HG03521 (cell line): ENCODE results near the gene SEC23IP.
"Not testable (repeated sequence)": the region's sequence is repeated elsewhere in the genome, so short reads cannot be mapped to it uniquely, and the experiment has no call there.

Experiments used
- ATAC-seq: cut with Tn5 transposase; IDR thresholded peaks from one replicate; pipeline ENCODE4 v1.9.1; 2021; ENCODE audit warnings: mild to moderate bottlenecking, moderate library complexity; ENCODE audit not compliant: unreplicated experiment

SEC23IP gene

DNA sequence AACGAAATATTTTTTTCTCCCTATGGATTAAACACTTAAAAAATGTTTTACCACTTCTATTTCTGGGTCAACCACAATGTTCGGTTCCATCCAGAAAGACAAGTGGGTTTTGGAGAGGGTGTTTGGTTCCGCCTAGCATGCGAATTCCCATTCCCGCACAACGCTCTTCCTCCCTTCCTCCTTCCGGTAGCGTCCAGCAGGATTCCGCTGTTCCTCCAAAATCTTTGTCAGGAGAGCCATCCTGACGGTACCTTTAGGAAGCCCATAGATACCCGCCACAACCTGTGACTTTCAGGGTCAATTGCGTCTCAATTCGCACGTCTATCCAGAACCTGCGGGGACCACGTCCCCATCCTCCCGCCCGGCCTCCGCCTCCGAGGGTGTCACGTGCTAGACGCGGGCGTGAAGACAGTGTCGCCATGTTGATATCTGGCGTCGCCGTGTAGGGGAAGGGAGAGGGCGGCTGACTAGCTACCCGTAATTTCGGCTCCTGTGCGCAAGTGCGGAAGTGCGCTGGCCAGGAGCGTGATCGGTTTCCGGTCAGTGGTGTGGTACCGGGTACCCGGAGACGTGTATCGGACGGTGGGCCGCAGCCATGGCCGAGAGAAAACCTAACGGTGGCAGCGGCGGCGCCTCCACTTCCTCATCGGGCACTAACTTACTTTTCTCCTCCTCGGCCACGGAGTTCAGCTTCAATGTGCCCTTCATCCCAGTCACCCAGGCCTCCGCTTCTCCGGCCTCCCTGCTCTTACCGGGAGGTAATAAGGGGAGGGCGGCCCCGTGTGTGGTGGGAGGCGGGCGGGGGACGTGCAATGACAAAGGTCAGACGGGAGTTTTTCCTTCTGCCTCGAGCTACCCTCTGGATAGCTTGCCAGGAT is at the start of gene SEC23IP:
SEC23IP (plus strand) TSS at position 543 of the 878 bp plus-strand sequence; CDS start at position 596, 53 bp downstream.
- ATAC-seq = peak; percentile 99

DNA sequence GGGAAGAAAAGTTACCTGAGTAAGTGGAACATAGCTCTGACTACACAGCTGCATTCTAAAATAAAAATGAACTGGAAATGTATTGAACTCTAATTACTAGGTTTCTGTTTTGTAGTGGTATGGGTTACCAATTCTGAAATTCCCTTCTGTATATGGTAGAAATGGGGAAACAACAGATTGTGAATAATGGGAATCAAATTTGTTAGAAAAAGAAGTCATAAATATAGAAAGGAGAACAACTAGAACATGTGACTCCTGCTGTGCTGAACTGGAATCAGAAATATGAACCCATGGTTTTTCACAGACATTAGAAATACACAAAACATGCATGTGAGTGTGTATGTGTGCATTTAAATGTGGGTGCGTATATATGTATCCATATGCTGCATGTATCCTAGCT is 46.9 kb upstream of the SEC23IP start:
- no peak for ATAC-seq

DNA sequence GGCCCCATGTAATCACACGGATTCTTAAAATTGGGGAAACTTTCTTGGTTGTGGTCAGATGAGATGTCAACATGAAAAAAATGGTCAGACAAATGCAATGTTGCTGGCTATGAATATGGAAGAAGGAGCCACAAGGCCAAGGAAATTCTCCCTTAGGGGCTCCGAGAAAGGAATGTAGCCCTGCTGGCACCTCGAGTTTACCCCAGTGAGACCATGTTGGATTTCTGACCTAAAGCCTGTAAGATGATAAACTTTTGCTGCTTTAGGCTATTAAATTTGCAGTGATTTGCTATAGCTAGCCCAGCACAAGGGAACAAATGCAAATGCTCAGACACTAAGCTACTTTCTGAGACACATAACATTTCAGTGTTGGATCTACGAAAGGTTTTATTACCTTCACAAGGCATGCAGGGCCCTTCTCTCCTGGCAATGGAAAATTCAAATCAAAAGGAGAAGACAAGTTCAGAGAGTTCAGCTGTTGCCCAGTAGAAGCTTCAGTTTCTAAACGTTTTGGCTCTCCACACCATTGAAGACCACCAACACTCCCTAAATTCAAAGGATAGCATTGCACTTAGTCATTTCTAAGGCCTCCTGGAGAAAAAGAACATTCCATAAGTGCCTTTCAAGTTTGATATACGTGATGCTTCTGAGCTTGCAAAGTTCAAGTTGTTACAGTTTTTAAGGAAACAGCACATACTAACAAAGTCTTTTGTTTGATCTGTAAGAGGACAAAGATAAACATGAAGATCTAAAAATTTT is 43.3 kb upstream of the SEC23IP start:
- no peak for ATAC-seq

DNA sequence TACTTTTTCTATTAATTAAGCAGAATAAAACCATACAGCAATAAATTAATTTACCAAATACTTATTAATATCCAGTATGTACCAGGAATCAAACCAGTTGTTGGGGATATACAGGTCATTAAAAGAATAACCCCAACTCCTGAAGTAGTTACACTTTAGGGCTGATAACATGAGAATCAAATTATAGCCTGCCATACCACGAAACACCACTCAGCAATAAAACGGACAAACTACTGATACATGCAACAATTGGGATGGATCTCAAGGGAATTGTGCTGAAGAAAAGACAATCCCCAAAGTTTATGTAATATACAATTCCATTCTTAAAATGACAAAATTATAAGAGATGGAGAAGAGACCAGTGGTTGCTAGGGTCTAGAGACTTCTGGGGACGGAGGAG is 42.6 kb upstream of the SEC23IP start:
- no peak for ATAC-seq

DNA sequence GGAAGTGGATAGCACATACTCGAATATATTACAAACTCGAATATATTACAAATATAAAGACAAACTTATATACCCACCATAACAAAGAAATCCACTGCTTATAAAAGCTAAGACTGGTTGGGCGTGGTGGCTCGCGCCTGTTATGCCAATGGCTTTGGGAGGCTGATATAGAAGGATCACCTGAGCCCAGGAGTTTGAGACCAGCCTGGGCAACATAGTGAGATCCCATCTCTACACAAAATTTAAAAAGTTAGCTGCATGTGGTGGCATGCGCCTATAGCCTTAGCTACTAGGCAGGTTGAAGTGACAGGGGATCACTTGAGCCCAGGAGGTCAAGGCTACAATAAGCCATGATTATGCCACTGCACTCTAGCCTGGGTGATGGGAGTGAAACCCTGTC is 40.3 kb upstream of the SEC23IP start:
- no peak for ATAC-seq

DNA sequence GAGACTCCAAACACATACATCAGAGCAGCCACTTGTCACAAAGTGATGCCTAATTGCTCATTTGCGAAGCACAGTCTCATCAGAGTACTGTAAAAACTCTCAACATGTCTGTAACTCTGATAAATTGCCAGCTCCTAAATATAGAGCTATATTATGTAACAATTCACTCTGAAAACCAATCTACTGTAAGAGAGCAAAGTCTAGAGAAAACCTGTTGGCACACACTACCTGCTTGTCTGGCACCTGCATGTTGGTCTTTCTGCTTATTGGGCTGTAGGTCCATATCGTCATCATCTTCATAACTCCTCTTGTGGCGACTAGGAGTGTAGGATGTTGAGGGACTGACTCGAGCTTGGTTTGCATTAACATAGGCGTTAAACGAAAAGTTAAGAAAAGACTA is 39.7 kb upstream of the SEC23IP start:
- no peak for ATAC-seq

DNA sequence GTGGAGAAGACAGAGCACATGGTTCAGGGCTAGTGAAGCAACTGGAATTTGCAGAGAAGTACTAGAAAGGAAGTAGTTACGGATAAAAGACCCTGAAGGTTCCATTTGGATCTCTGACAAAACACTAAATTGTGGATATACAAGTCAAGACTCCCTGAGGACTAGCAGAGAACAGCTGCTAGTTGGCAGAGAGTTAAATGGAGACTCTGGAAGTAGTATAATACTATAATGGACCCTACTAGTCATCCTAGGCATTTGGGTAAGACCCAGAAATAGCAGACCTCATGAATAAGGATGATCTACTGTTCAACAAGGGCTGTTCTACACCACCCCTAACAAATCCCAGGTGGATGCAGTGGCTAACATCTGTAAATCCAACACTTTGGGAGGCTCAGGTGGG is 39.0 kb upstream of the SEC23IP start:
- no peak for ATAC-seq

DNA sequence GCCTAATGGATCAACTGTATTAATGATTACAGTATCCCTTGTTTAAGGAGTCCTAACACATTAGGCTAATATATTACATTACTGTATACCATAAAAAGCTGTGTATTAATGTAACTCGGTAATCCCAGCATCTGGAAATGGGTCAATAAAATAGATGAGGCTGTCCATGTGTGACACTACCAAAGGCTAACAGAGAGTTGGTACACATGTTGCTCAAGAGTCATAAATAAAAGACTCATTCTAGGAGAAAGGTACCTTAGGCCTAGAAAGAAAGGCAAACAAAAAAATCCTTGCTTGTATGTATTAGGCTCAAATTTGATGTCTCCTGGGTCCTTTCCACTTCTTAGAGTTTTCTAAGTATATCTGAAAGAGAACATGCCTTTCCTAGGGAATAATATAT is 34.5 kb upstream of the SEC23IP start:
- no peak for ATAC-seq

DNA sequence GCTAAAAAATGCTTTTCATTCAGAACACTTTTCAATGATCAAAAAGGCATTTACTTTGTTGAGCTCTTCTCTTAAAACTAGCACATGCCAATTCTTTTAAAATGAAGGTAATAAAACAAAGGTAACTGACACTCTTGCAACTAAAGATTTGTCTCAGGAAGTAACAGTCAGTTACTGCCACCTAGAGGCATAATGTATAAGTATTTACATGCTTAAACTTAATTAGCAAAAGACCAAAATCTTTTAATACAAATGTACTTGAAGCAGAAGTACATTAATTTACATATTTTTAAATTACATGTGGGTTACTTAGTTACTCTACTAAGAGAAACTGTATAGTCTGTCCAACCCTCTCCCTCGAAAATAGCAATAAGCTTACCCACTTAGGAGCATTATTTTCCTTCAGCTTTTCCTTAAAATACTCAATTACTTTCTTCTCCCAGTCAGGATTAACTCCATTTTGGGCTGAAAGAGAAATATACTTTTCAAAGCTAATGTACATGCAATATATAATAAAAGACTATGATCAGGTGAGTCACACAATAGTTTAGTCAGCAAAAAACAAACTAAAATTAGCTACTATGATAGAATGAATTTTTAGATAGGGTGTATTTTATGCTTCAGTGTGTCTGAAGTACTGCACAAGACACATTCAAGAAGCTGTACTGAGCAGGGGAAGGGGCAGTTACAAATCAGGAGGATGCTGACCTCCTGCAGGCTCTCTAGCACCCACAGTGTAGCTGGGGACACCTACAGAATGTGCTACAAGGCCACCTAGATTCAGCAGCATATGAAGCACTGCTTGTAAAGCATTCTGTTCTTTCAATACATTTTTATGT is 32.9 kb upstream of the SEC23IP start:
- ATAC-seq = no peak

DNA sequence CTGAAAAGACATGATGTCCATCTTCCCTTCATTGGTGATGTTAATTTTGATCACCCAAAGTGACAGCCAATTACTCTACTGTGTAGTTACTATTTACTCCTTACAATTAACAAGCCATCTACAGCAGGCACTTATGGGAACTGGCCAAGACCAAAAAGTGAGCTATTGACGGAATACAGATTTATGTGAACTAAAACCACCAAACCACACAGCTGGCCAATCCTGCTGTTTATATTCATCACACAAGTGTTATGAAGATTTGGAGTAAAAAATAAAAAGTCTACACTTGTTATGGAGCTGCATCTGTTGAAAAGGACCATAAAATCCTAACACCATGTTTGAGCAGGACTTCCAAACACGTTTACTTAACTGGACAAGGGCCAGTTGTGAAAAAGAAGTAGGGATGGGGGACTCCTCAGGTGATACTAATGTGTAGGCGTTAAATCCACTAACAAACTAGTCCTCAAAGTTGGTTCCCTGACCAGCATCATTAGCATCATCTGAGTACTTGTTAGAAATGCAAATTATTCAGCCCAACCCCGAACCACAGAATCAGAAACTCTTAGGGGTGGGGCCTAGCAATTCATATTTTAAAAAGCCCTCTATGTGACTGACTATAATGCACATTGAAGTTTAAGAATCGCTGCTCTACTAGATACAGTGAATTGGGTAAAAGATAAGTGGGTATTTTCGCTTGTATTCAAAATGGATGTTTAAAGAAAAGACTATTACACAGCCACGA is 31.5 kb upstream of the SEC23IP start:
- peak; percentile 46 for ATAC-seq

DNA sequence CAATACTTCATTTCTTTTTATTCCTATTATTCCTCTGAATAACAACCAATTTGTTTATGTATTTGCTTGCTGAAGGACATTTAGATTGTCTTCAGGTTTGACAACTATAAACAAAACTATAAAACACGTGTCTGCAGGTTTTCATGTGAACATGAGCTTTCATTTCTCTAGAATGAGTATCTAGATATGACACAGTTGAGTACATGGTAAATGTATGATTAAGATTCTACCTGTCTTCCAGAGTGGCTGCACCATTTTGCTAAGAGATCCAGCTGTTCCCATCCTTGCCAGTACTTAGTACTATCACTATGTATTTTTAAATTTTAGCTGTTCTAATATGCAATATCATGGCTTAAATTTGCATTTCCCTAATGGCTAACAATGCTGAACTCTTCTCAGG is 30.0 kb upstream of the SEC23IP start:
- ATAC-seq = no peak

DNA sequence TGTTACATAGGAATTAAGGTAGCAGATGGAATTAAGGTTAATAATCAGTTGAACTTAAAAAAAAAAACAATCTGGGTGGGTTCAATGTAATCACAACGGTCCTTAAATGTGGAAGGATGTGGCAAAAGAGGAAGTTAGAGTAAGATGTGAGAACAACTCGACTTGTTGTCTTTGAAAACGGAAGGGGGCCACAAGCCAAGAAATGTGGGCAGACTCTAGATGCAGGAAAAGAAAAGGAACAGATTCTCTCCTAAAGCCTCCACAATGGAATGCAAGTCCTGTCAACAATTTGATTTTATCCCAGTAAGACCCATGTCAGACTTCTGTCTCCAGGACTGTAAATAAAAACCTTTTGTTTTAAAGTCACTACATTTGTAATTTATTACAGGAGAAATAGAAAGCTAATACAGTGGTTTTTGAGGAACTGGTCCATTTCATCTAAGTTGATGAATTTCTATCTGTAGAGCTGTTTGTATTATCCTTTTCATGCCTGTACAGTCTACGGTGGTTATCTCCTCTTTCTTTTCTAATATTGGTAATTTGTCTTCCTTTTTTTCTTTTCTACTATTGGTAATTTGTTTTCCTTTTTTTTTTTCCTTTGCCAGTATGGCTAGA is 28.5 kb upstream of the SEC23IP start:
- ATAC-seq = no peak

DNA sequence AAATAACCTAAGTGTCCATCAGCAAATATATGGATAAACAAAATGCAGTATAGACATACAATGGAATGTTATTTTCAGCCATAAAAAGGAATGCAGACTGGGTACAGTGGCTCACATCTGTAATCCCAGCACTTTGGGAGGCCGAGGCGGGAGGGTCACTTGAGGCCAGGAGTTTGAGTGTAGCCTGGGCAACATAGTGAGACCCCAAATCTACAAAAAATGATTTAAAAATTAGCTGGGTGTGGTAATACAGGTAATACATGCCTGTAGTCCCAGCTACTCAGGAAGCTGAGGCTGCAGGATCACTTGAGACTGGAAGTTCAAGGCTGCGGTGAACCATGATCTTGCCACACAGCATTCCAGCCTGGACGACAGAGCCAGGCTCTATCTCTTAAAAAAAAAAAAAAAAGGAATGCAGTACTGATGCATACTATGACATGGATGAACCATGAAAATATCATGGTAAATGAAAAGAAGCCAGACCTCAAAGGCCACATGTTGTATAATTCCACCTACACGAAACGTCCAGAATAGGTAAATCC is 26.8 kb upstream of the SEC23IP start:
- ATAC-seq = no peak

DNA sequence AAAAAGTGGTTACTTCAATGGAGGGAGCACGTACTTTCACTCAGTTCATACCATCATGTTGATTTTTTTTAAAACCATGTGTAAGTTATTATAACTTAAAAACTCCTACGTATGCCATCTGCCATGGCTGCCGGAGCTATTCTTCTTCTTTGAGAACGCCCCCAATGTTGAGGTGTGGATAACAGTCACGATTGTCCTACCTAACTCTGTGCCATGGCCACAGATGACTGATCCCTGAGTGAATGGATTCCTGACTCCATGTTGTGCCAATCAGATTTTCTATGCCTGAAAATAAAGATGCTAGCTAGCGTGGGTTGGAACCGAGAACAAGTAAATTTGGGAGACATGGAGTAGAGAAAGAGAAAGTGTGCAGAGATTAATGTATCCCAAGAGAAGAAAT is 25.2 kb upstream of the SEC23IP start:
- no peak for ATAC-seq

DNA sequence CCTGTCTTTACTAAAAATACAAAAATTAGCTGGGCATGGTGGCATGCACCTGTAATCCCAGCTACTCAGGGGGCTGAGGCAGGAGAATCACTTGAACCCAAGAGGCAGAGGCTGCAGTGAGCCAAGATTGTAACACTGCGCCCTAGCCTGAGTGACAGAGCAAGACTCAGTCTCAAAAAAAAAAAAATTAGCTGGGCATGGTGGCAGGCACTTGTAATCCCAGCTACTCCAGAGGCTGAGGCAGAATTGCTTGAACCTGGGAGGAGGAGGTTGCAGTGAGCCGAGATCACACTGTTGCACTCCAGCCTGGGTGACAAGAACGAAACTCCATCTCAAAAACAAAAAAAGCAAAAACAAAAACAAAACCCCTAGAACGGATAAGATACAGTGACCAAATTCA is 23.1 kb upstream of the SEC23IP start:
- ATAC-seq = not testable (repeated sequence)

DNA sequence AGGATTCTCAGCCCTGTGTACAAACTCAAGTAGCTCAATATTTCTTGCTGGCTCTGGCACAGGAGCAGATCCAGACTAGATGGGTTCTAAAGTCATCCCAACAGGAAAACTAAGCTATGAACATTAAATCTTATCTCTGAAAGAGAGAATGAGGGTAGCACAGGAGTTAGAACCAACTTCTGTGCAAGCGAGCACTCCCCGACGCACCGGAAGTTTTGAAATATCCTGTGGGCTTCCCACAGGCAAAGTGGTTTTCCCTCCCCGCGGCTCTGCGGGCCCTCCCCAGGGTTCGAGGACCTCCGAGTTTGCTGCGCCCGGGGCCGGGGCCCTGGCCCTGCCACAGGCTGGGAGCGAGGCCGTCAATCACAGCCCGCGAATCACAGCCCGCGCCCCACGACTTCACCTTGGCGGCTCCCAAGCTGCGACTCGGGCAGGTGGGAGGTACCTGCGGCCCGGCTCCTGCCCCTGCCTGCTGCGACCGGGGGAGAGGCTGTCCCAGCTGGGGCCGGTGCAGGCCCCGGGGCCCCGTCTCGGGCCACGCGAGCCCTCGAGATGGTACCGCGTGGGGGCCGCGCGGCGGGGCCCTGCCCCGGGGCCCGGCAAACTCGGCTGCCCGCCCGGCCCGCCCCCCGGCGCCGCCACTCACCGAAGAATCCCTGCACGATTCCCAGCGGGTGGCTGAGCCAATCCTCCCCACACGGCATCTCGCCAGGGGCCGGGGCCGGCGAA is 20.5 kb upstream of the SEC23IP start:
- ATAC-seq = peak; percentile 36

DNA sequence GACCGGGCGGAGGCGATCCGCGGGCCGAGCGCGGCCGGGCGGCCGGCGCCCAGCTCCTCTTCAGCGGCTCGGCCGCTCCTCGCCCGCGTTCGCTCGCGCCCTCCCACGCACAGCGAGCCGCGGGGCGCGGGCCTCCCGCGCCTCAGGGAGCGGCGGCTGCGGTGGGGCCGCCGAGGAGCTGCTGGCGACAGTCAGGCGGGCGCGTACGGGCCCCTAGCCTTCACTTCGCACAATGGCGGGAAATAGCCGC is 20.0 kb upstream of the SEC23IP start, which contains the start of gene MCMBP:
MCMBP (minus strand) TSS at position 234 of the 250 bp plus-strand sequence. CDS start 259 bp downstream, outside the sequence.
- no peak for ATAC-seq

DNA sequence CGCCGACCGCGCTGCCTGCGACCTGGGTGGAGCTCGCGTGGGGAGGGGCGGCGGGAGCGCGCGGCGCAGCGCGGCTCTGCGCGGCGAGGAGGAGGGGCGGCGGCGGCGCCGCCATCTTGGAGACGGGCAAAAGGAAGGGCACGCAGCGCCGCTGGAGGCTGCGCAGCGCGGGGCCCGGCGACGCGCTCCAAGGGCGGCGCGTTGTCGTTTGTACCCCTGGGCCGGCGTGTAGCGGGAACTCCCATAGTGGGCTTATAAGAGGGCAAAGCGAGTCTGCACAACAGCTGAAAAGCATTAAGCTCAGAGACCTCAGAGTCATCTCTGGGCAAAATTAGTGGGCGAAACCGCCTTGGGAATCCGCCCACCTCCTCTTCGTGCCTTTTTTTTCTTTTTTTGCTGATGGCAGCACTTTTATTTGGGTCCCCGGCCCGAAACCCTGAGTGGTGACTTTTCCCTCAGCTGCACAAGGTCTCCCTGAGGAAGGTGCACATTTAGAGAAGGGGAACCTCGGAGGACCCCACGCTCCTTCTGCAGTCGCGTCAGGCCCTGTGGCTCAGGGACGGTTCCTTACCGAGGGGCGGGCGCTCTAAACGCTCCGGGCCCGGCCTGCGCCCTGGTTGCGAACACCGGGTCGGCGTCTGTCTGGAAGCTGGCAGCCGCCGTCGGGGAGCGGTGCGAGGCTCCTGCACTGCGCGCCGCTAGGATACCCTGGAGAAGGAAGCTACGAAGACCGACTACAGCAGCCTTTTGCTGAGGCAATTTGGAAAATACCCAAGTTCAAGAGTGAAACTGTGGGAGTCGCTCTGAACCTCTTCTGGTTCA is 19.5 kb upstream of the SEC23IP start:
- peak; percentile 91 for ATAC-seq
